Mucosa of rectum (tissue), 2 donors: ENCODE results near the gene DGKI.

Source experiments
- H3K27ac ChIP-seq, 2 donors: one replicate each; pipeline ENCODE4 v1.7.0; 2013; ENCODE audit warnings: inconsistent platforms in 2 of 2, low read depth in 2 of 2, low read length in 2 of 2
- H3K27me3 ChIP-seq, 2 donors: one replicate each; pipeline ENCODE4 v1.7.0; 2013; ENCODE audit warnings: low read length in 2 of 2; ENCODE audit not compliant: control insufficient read depth in 2 of 2, insufficient read depth in 2 of 2
- H3K36me3 ChIP-seq, 2 donors: one replicate each; pipeline ENCODE4 v1.7.0; 2013; ENCODE audit warnings: low read length in 2 of 2; ENCODE audit not compliant: control insufficient read depth in 2 of 2, insufficient read depth in 2 of 2
- H3K4me1 ChIP-seq, 2 donors: one replicate each; pipeline ENCODE4 v1.7.0; 2013; ENCODE audit warnings: low read length in 2 of 2, mild to moderate bottlenecking in 1 of 2; ENCODE audit not compliant: control insufficient read depth in 2 of 2, insufficient read depth in 2 of 2
- H3K4me3 ChIP-seq, 2 donors: one replicate each; pipeline ENCODE4 v1.7.0; 2013; ENCODE audit warnings: low read length in 2 of 2
- H3K9ac ChIP-seq, 2 donors: one replicate each; pipeline ENCODE4 v1.7.0; 2013; ENCODE audit warnings: low read length in 2 of 2, low read depth in 1 of 2, mild to moderate bottlenecking in 1 of 2
- H3K9me3 ChIP-seq, 2 donors: one replicate each; pipeline ENCODE4 v1.7.0; 2013; ENCODE audit warnings: low read length in 2 of 2; ENCODE audit not compliant: control insufficient read depth in 2 of 2
- donor health status: healthy.
- donor health status: Normal muscosa, but diverticular disease.

The DGKI gene

DNA sequence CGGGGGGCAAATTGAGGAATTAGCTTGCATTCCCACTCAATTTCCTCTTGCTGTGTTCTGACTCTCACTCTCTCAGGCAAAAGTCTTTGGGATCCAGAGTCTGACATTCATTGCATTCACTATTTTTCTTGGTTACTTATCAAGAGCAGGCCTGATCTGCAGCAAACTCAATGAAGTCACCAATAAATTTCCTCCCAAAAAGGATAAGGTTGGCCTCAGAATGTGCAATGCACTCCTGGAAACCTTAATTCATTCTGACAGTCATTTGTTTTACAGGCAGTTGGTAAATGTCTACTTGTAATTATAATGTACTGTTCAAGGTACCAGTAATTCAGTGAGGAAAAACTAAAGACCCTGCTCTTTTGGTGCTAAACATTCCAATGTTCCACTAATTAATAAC, 6.3 kb upstream of the DGKI start:
- H3K4me3 ChIP-seq, result no peak overlapping the region
- peaks cover 0 to 6% of the 10 kb centered on the region in 2 donors for H3K27me3 ChIP-seq
- no peaks in the 10 kb centered on the region for H3K36me3 ChIP-seq
- H3K9me3 ChIP-seq, result no peaks in the 10 kb centered on the region
- no peak overlapping the region for H3K27ac ChIP-seq
- H3K4me1 ChIP-seq, result no peaks in the 10 kb centered on the region
- no peak overlapping the region for H3K9ac ChIP-seq

DNA sequence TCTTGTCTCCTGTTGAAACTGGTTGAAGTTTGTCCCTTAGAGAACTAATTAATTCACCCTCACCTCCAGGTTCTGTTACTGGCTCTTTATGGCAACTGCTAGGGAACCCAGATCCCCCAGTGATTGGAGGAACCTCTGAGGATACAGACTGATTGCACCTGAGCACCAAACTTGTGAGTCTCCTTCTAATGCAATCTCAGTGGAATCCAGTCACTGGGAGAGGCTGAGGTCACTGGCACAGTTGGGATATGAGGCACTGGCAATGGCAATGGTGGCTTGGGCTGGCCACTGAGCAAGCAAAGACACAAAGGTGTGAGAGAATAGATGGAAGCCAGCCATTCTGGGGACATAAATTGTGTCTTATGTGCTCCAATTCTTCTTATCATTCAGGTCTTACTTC, 5.3 kb upstream of the DGKI start:
- no peaks in the 10 kb centered on the region for H3K36me3 ChIP-seq
- peaks cover 7 to 11% of the 10 kb centered on the region in 2 donors for H3K27me3 ChIP-seq
- no peak overlapping the region for H3K27ac ChIP-seq
- H3K9ac ChIP-seq, result no peak overlapping the region
- H3K9me3 ChIP-seq, result no peaks in the 10 kb centered on the region
- H3K4me1 ChIP-seq, result peaks cover 0 to 3% of the 10 kb centered on the region in 2 donors
- H3K4me3 ChIP-seq, result no peak overlapping the region

DNA sequence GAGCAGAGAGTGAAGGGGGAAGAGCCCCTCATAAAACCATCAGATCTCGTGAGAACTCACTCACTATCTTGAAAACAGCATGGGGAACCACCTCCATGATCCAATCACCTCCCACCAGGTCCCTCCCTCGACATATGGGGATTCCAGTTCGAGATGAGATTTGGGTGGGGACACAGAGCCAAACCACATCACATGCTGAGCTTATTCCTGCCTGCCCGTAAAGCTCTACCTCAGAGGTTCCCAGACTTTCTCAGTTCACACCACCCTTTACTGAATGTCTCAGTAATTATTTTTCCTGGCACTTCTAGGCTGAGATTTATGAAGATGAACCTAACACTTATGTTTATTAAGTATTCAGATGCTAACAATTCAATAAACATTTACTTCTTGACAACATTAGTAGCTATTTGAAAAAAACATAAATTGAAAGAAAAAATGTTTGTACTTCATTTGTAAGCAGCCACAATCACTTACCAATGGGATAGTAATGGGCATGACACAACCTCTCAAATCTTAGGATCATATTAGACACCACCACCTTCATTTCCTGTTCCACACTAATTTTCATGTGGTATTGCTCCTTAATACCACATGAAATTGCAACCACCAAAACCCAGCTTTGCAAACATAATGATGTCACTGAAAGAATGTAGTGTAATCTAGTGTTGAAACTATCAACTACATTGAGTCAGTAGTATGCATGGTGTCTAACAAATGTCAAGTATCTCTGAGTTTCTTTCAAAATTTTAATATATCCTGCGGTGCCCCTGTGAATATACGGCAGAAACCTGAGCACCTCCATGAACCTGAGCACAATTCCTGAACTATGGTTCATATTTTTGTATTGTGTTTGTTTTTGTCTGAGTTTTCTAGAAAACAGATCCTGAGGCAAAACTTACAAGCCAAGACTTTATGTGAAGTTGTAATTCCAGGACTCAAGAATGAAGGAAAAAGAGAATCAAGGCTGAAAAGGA, 4.5 kb upstream of the DGKI start:
- H3K4me3 ChIP-seq, result no peak overlapping the region
- no peaks in the 10 kb centered on the region for H3K36me3 ChIP-seq
- no peak overlapping the region for H3K27ac ChIP-seq
- H3K9me3 ChIP-seq, result no peaks in the 10 kb centered on the region
- H3K27me3 ChIP-seq, result peaks cover 11% of the 10 kb centered on the region in 2 donors
- peaks cover under 1 to 5% of the 10 kb centered on the region in 2 donors for H3K4me1 ChIP-seq
- no peak overlapping the region for H3K9ac ChIP-seq

DNA sequence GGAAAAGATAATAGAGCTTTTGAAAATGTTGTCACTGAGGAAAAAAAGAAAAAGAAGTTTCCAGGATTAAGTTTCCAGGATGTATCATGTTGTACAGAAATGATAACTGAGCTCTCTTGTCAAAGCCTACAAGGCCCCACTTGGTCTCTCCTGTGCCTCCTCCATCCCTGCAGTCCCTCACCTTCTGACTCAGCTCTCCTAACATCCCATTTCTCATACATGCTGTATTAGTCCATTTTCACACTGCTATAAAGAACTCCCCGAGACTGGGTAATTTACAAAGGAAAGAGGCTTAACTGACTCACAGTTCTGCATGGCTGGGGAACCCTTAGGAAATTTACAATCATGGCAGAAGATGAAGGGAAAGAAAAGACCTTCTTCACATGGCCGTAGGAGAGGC, 3.8 kb upstream of the DGKI start:
- H3K9me3 ChIP-seq, result no peaks in the 10 kb centered on the region
- no peak overlapping the region for H3K4me3 ChIP-seq
- H3K27me3 ChIP-seq, result peaks cover 15 to 18% of the 10 kb centered on the region in 2 donors
- H3K27ac ChIP-seq, result no peak overlapping the region
- H3K9ac ChIP-seq, result no peak overlapping the region
- H3K4me1 ChIP-seq, result peaks cover 2 to 5% of the 10 kb centered on the region in 2 donors
- no peaks in the 10 kb centered on the region for H3K36me3 ChIP-seq

DNA sequence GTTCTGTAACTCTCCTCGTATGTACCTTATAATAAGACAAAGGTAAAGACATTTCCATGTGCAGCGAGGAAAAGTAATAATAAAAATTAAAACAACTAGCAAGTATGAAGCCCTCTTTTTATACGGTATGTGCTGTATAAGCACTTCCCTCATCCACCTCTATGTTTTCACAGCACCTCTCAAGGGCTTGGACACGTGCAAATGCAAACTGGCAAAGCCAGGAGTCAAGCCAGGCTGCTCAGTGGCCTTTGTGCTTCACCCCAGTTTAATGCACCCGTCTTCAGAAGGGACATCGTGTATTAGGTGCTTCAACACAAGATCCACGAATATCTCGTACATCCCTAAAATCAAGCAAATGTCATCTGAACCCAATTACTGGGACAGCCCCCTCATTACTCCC, 1.3 kb upstream of the DGKI start:
- Histone ChIP-seq H3K4me3 (no peak overlapping the region), H3K4me1 (peaks cover 2 to 5% of the 10 kb centered on the region in 2 donors), H3K9ac (no peak overlapping the region), H3K36me3 (no peaks in the 10 kb centered on the region), H3K27me3 (peaks cover 27 to 37% of the 10 kb centered on the region in 2 donors), H3K27ac (no peak overlapping the region), H3K9me3 (no peaks in the 10 kb centered on the region)

DNA sequence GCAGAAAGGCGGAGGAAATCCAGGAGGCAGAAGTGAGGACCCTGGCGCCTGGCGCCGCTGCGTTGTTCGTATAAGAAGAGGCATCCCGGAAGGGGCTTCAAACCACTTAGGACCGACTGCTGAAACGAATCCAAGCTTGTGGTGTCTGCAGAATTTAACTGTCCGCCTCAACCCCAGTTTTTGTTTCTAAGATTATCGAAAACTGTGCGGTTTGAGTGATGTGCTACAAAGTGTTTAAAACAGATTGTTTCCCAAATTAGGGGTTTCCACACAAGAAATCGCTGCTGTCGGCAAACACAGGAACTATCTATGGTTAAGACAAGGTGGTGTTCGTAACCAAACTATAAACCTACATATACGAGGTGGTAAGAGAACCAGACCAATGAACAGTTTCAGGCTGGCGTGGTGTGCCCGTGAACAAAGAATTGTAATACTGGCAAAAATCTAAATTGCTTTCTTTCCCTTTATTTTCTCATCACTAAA, 835 bp upstream of the DGKI start:
- Histone ChIP-seq H3K9ac (no peak overlapping the region), H3K9me3 (no peaks in the 10 kb centered on the region), H3K27ac (no peak overlapping the region), H3K36me3 (no peaks in the 10 kb centered on the region), H3K4me1 (peaks cover 2 to 5% of the 10 kb centered on the region in 2 donors), H3K4me3 (no peak overlapping the region), H3K27me3 (peaks cover 28 to 37% of the 10 kb centered on the region in 2 donors)

DNA sequence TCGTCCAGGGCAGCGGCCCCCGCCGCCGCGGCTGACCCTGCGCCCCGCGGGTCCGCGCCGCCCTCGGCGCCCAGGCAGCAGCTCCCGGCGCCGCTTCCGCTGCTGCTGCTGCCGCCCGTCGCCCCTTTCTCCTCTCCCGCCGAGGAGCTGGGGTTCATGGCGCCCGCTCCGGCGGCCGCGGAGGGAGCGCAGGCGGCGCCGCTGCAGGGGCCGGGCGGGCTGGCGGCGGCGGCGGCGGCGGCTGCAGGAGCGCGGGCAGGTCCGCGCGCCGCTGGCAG, 286 bp downstream of the DGKI start:
- Histone ChIP-seq H3K9ac (no peak overlapping the region), H3K27me3 (peaks cover 28 to 37% of the 10 kb centered on the region in 2 donors)

DNA sequence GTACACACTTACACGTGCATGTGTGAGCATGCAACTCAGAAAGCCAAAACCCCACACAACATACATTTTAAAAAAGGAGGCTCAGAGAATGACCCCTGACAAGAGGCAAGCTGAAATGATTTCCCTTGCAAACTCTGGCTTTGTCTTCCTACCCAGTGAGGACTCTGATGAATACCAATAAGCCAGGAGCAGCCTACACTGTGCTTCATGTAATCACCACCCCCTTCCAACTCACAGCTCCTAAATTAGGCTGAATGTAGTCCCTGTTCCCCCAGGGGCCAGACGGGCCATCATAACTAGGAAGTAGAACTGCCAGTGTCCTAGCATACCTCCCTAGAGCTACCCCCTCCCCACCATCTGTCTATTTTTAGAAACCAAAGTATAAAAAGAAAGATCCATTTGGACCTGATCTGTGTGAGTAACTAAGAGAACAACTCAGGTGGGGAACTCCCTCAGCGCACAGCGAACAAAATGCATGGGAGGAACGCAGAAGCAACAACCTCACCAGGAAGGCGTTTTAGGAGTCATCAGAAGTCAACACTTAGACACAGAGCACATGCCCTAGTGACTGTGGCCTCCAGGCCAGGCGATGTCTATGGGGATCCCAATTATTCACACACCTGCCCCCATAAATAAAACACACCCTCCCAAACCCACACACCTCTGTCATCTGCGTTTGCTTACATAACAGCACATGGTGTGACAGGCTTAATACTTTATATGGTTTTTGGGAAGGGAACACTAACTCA, 1.9 kb downstream of the DGKI start:
- Histone ChIP-seq H3K4me1 (peaks cover 2 to 5% of the 10 kb centered on the region in 2 donors), H3K4me3 (no peak overlapping the region), H3K9me3 (no peaks in the 10 kb centered on the region), H3K9ac (no peak overlapping the region), H3K27me3 (peaks cover 29 to 37% of the 10 kb centered on the region in 2 donors), H3K27ac (no peak overlapping the region), H3K36me3 (no peaks in the 10 kb centered on the region)

More for the DNA sequence above, 286 bp downstream of the DGKI start:
- Histone ChIP-seq H3K36me3 (no peaks in the 10 kb centered on the region), H3K27ac (no peak overlapping the region), H3K4me3 (peak overlapping the region in 1 of 2 donors; percentile 3), H3K4me1 (peaks cover 2 to 5% of the 10 kb centered on the region in 2 donors), H3K9me3 (no peaks in the 10 kb centered on the region)

DNA sequence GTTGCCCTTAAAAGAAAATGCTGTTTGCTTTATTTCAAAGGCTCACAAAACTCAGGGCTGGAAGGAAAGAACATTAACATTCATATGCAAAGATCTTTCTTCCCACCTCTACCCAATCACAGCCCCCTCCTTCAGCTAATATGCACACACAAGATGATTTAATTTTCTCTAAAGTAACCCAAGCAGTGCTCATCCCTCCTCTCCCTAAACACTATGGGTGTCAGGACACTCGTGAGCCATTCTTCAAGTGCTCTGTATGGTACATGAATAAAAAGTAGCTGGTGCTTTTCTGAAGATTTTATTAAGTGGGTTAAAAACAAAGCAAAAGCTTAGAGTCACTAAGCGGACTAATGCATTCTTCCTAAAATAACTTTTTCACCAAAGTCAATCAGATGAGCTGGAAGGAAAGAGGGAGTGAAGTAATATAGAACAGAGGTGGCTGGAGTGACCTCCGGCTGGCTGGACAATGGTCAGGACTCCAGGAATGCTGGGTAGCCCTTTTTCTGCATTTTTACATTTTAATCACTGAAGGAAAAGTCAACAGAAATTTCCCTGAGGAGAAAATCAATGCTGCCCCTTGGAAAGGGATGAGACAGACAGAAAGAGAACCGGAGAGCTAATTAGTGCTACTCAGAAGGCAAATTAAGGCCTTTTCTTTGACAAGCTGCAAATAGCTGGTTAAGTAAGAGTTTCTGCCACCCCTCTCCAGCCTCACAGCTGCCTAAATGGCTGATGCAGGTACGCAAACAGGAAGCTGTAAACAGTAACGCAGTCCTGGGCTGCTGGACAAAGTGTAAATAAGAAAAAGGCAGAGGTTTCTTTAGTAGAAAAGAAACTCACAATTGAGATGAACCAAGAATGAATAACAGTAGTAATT, 6.6 kb downstream of the DGKI start:
- no peaks in the 10 kb centered on the region for H3K4me1 ChIP-seq
- H3K9ac ChIP-seq, result no peak overlapping the region
- no peak overlapping the region for H3K27ac ChIP-seq
- H3K36me3 ChIP-seq, result no peaks in the 10 kb centered on the region
- no peaks in the 10 kb centered on the region for H3K9me3 ChIP-seq
- no peak overlapping the region for H3K4me3 ChIP-seq
- peaks cover 11 to 15% of the 10 kb centered on the region in 2 donors for H3K27me3 ChIP-seq
